Gastrocnemius medialis (tissue), 4 donors: ENCODE results near the gene SLC34A3. TPM values are rescaled to one million over a fixed set of nuclear protein-coding genes. Genes with fewer than 3 reads are reported as not detected.
"Not testable (repeated sequence)": the region's sequence is repeated elsewhere in the genome, so short reads cannot be mapped to it uniquely, and the experiment has no call there.

ENCODE experiments used
- ATAC-seq, 2 donors: fragments of 150-250 bp; one replicate each; pipeline ENCODE4 v1.9.1; 2016
- DNase-seq, 2 donors: peaks; one replicate each; pipeline ENCODE4 v3.0.0-alpha.2; 2019
- H3K27ac ChIP-seq, 4 donors: fragments of 200-600 bp; sonication (generic); 1 replicate in 1 of 4; 2 replicates in 3 of 4; pipeline ENCODE4 v1.5.1; 2016 to 2018; ENCODE audit warnings: mild to moderate bottlenecking in 2 of 4, moderate library complexity in 1 of 4
- H3K27me3 ChIP-seq, 3 donors: fragments of 200-600 bp; sonication (generic) in 2 of 3; 1 replicate in 1 of 3; 2 replicates in 2 of 3; pipeline versions ENCODE4 v1.5.1 to v1.6.0; 2016 to 2019; ENCODE audit warnings: mild to moderate bottlenecking in 1 of 3, moderate library complexity in 1 of 3
- H3K36me3 ChIP-seq, 2 donors: fragments of 200-600 bp; sonication (generic) in 1 of 2; one replicate each; pipeline ENCODE4 v1.5.1; 2017 to 2018
- H3K4me1 ChIP-seq, 2 donors: fragments of 200-600 bp; sonication (generic) in 1 of 2; one replicate each; pipeline ENCODE4 v1.5.1; 2016 to 2017; ENCODE audit warnings: mild to moderate bottlenecking in 2 of 2
- H3K4me3 ChIP-seq, 4 donors: fragments of 200-600 bp; sonication (generic) in 3 of 4; 1 replicate in 1 of 4; 2 replicates in 3 of 4; pipeline ENCODE4 v1.5.1; 2016 to 2019; ENCODE audit warnings: mild to moderate bottlenecking in 2 of 4
- H3K9me3 ChIP-seq, 3 donors: fragments of 200-600 bp; sonication (generic) in 2 of 3; 1 replicate in 1 of 3; 2 replicates in 2 of 3; pipeline ENCODE4 v1.5.1; 2016 to 2019
- CTCF ChIP-seq, 5 experiments: fragments of 450-650 bp in 3 of 5; fragments of 200-600 bp in 2 of 5; sonication (generic) in 2 of 5; IDR thresholded peaks in 4 of 5; conservative IDR thresholded peaks in 1 of 5; 1 replicate in 4 of 5; 2 replicates in 1 of 5; pipeline ENCODE4 v1.5.1; 2016 to 2019; ENCODE audit warnings: antibody characterized with exemption in 5 of 5, mild to moderate bottlenecking in 3 of 5, moderate library complexity in 3 of 5
- POLR2A ChIP-seq, 2 donors: fragments of 450-650 bp; IDR thresholded peaks; one replicate each; pipeline ENCODE4 v1.6.1; 2017; ENCODE audit warnings: antibody characterized with exemption in 2 of 2, mild to moderate bottlenecking in 2 of 2, moderate library complexity in 2 of 2
- in situ Hi-C, 4 donors: fragments of 200-750 bp; cut with MboI; loops; one replicate each; pipeline versions ENCODE4 v1.15.0 to v1.8.0; 2017; ENCODE audit warnings: low sequenced_read_pairs in 4 of 4
- intact Hi-C: fragments of 100-400 bp; cut with DNase I; formaldehyde crosslinking; loops from one replicate; pipeline ENCODE4 v1.15.1; 2023; ENCODE audit warnings: low total_unique reads
- total RNA-seq, 4 donors: library from RNA; depleted of rRNA; stranded (reverse); fragments of >200 nt; gene quantifications; one replicate each; pipeline versions ENCODE4 v1.1.0 to v1.2.3, GENCODE V29; 2016

Gene SLC34A3
- total RNA-seq, 4 donors from 2014 or later = not detected

- in situ Hi-C loops (loop anchor here in 2 of 4 donors (10.0 kb wide), 1 partner anchor 122 kb away; the partner anchor contains the start of gene DPP7 (in 2 of the 2)), intact Hi-C loops (loop anchor here (2.0 to 10.0 kb wide), 2 partner anchors 26 to 452 kb away; no protein-coding TSS in a partner anchor)
- Histone ChIP-seq H3K9me3 (no peaks in the 10 kb centered on the region), H3K4me3 (peak overlapping the region; percentile 34 to 50 (median 41)), H3K27me3 (peaks cover 0 to 19% (median 0%) of the 10 kb centered on the region in 3 donors), H3K27ac (peak overlapping the region; percentile 63 to 79 (median 78)), H3K36me3 (no peaks in the 10 kb centered on the region), H3K4me1 (peaks cover 38 to 47% of the 10 kb centered on the region in 2 donors)
- DNase-seq = peak; percentile 76 to 85
- ATAC-seq = peak; percentile 17 to 27
- TF ChIP-seq POLR2A (IDR thresholded peaks at IDR 0.05) (no peak), CTCF (IDR thresholded peaks at IDR 0.05 in 4 of 5, conservative IDR thresholded peaks at IDR 0.05 in 1 of 5) (peak; percentile 98 to 100 (median 99))
Observed at GRCh38 chr9:137236238-137236935, 5.7 kb downstream of the SLC34A3 start.

- peaks cover 0 to 4% of the 10 kb centered on the region in 2 donors for H3K36me3 ChIP-seq
- H3K4me1 ChIP-seq = peaks cover 38 to 50% of the 10 kb centered on the region in 2 donors
- DNase-seq (no peak), ATAC-seq (no peak)
- in situ Hi-C loops (loop anchor here in 2 of 4 donors (10.0 kb wide), 1 partner anchor 122 kb away; the partner anchor contains the start of gene DPP7 (in 2 of the 2)), intact Hi-C loops (loop anchor here (2.0 to 10.0 kb wide), 2 partner anchors 26 to 452 kb away; no protein-coding TSS in a partner anchor)
- peak overlapping the region; percentile 26 to 46 (median 35) for H3K4me3 ChIP-seq
- TF ChIP-seq POLR2A (IDR thresholded peaks at IDR 0.05) = no peak
- no peak for TF ChIP-seq CTCF (IDR thresholded peaks at IDR 0.05 in 4 of 5, conservative IDR thresholded peaks at IDR 0.05 in 1 of 5)
- peaks cover 0 to 19% (median 0%) of the 10 kb centered on the region in 3 donors for H3K27me3 ChIP-seq
- peak overlapping the region; percentile 63 to 79 (median 78) for H3K27ac ChIP-seq
- H3K9me3 ChIP-seq = no peaks in the 10 kb centered on the region
Observed at GRCh38 chr9:137236936-137237421, 6.3 kb downstream of the SLC34A3 start.

GRCh38 chr9:137237759-137238726, 7.3 kb downstream of the SLC34A3 start:
- H3K4me3 ChIP-seq = no peak overlapping the region
- ATAC-seq = no peak
- intact Hi-C loops = loop anchor here (2.0 to 10.0 kb wide), 2 partner anchors 25 to 453 kb away; no protein-coding TSS in a partner anchor
- H3K27ac ChIP-seq = peak overlapping the region; percentile 63 to 79 (median 78)
- peak; percentile 49 to 67 for DNase-seq
- peaks cover 0 to 17% (median 0%) of the 10 kb centered on the region in 3 donors for H3K27me3 ChIP-seq
- in situ Hi-C loops = loop anchor here in 2 of 4 donors (10.0 kb wide), 1 partner anchor 123 kb away; the partner anchor contains the start of gene DPP7 (in 2 of the 2)
- H3K4me1 ChIP-seq = peaks cover 49 to 61% of the 10 kb centered on the region in 2 donors
- peaks cover 0 to 14% of the 10 kb centered on the region in 2 donors for H3K36me3 ChIP-seq
- H3K9me3 ChIP-seq = no peaks in the 10 kb centered on the region
- TF ChIP-seq CTCF (IDR thresholded peaks at IDR 0.05 in 4 of 5, conservative IDR thresholded peaks at IDR 0.05 in 1 of 5) = no peak
- no peak for TF ChIP-seq POLR2A (IDR thresholded peaks at IDR 0.05)

GRCh38 chr9:137239541-137240200, 9.0 kb downstream of the SLC34A3 start:
- peaks cover 62 to 77% of the 10 kb centered on the region in 2 donors for H3K4me1 ChIP-seq
- ATAC-seq, H3K9me3 ChIP-seq, DNase-seq, H3K27me3 ChIP-seq: not testable (repeated sequence)
- intact Hi-C loops (loop anchor here (2.0 to 10.0 kb wide), 4 partner anchors 29 to 455 kb away; partner anchors contain the start of genes ANAPC2, SSNA1 and TPRN), in situ Hi-C loops (loop anchor here in 2 of 4 donors (10.0 kb wide), 1 partner anchor 125 kb away; the partner anchor contains the start of gene DPP7 (in 2 of the 2))
- peak overlapping the region; percentile 90 to 98 (median 94) for H3K27ac ChIP-seq
- H3K36me3 ChIP-seq = peaks cover 0 to 23% of the 10 kb centered on the region in 2 donors
- peak overlapping the region; percentile 69 to 83 (median 78) for H3K4me3 ChIP-seq
